HEK293T (cell line): ENCODE data around the gene RNF144B.

Source experiments
- BHLHE40 ChIP-seq: fragments of 450-650 bp; IDR thresholded peaks from 2 replicates; pipeline ENCODE4 v1.6.1; 2016; ENCODE audit warnings: mild to moderate bottlenecking, moderate library complexity, borderline replicate concordance
- FOXA1 ChIP-seq: fragments of 450-650 bp; IDR thresholded peaks from 2 replicates; pipeline ENCODE4 v1.6.1; 2016; ENCODE audit warnings: mild to moderate bottlenecking
- HDGF ChIP-seq: fragments of 450-650 bp; IDR thresholded peaks from 2 replicates; pipeline ENCODE4 v1.6.1; 2017; ENCODE audit warnings: antibody characterized with exemption, borderline replicate concordance
- L3MBTL2 ChIP-seq: fragments of 450-650 bp; conservative IDR thresholded peaks from 2 replicates; pipeline ENCODE4 v1.6.1; 2016; ENCODE audit warnings: mild to moderate bottlenecking
- PKNOX1 ChIP-seq: fragments of 450-650 bp; IDR thresholded peaks from 2 replicates; pipeline ENCODE4 v1.6.1; 2016
- SP1 ChIP-seq: fragments of 450-650 bp; IDR thresholded peaks from 2 replicates; pipeline ENCODE4 v1.6.1; 2017
- SUZ12 ChIP-seq: fragments of 450-650 bp; IDR thresholded peaks from 2 replicates; pipeline ENCODE4 v1.6.1; 2016; ENCODE audit warnings: mild to moderate bottlenecking

- TF ChIP-seq SUZ12 (no peak), BHLHE40 (no peak), L3MBTL2 (no peak), HDGF (no peak), PKNOX1 (no peak), FOXA1 (no peak), SP1 (no peak)
Observed at GRCh38 chr6:18424201-18424600, 37.1 kb downstream of the RNF144B start.
